HG02884 (cell line): ENCODE measurements around the gene CAGE1.

Experiments used
- ATAC-seq: cut with Tn5 transposase; IDR thresholded peaks from one replicate; pipeline ENCODE4 v1.9.1; 2021; ENCODE audit warnings: mild to moderate bottlenecking, moderate library complexity; ENCODE audit not compliant: unreplicated experiment

The CAGE1 gene

DNA sequence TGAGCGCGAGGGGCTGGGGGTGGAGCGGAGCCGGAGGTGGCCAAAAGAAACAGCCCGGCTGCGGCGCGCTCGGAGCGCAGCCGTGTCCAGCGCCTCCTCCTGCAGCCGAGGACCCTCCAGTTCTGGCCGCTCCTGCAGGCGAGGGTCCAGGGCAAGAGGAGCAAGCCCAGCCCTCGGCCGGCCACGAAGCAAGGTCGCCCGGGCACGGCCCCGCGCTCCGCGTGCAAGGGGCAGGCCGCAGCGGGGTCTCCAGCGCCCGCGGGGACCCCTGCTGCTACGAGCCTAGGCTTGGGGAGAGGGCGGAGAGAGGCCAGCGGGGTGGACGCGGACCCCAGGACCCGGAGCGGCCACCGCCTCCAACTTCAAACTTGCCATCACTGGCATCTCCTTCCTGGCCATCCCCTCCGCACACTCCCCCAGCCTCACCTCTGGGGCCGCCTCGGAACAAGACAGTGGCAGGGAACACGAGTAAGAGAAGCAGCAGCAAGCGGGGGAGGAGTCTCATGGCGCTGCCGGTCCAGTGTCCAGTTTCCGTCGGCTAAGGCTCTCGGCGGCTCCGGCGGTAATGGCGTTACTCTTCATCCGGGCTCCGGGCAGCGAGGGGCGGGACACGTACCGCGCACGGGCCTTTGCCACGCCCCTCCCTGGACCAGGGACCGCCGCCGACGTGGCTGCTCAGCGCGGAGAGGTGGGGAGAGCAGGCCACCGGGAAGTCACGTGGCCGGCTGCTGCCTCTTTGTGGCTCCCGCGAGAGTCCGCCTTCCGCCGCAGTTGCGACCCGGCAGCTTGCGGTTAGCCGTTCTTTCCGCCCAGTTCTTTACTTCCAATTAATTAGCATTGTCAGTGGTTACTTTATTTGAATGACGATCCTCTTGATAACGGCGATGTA, 76.7 kb downstream of the CAGE1 start, which contains the start of gene SSR1:
TSS of gene SSR1 (minus strand) at position 584 of the 889 bp plus-strand sequence. CDS start at position 505, 79 bp downstream.
- ATAC-seq, result peak; percentile 96

DNA sequence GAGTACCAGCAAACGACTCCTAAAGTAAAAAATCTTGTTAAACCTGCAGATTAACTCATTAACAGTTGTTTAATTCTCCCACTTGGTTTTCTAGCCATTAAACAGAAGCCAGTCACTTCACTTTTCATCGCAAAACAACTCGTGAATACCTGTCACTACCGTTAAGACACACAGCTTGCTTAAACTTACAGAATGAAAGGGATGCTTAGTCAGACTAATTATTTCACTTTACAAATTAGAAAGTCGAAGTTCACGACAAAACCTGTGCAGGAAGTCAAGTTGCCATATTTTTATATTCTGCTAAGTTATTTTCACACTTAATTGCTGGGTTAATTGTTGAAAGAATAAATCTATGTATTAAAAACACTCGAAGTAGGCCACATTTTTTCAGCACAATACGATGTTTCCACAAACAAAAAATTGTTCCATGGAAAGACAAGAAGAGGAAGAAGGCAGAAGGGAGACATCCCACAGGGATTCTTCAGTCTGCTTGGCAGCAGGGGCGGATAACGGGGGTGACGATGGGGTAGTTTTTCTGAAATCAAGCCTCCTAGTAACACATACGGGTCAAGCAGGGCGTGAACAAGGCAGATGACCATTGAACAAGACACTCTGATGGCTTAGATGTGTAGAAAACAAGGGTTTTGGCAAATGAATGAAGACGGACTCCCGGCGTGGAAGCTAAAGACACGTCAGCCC, 77.5 kb downstream of the CAGE1 start:
- no peak for ATAC-seq

GRCh38 chr6:7311176-7311575, 78.4 kb downstream of the CAGE1 start:
- no peak for ATAC-seq

DNA sequence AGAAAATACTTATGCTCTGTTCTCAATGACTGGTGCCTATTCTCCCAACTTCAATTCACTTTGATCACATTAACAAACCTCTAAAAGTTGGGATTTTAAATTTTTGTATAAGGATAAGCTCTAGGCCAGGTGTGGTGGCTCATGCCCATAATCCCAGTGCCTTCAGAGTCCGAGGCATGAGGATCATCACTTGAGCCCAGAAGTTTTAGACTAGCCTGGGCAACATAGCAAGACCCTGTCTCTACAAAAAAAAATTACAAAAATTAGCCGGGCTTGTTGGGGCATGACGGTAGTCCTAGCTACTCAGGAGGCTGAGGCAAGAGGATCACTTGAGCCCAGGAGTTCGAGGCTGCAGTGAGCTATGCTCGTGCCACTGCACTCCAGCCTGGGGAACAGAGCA, 80.5 kb downstream of the CAGE1 start:
- no peak for ATAC-seq

- ATAC-seq, result no peak
Measured at GRCh38 chr6:7307533-7307932, 82.0 kb downstream of the CAGE1 start.

GRCh38 chr6:7304821-7305220, 84.7 kb downstream of the CAGE1 start:
- ATAC-seq, result no peak

GRCh38 chr6:7301702-7302101, 87.8 kb downstream of the CAGE1 start:
- ATAC-seq, result no peak

DNA sequence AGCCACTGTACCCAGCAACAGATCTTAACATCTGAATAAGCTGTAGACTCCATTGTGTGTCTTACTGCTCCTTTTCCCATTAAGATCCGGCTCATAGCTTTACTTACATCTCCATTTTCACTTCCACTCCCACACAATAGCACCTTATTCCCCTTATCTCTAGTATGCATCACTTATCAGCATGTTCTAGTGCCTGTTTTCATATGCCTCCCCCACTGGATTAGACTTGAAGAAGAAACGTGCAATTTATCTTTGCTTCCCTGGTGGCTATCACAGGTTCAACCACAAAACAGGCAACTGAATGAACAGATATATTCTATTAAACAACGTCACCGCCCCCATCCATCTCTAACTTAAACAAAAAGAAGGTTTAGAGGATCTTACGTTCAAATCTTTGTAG, 88.6 kb downstream of the CAGE1 start:
- no peak for ATAC-seq

- no peak for ATAC-seq
Measured at GRCh38 chr6:7298113-7298512, 91.4 kb downstream of the CAGE1 start.

DNA sequence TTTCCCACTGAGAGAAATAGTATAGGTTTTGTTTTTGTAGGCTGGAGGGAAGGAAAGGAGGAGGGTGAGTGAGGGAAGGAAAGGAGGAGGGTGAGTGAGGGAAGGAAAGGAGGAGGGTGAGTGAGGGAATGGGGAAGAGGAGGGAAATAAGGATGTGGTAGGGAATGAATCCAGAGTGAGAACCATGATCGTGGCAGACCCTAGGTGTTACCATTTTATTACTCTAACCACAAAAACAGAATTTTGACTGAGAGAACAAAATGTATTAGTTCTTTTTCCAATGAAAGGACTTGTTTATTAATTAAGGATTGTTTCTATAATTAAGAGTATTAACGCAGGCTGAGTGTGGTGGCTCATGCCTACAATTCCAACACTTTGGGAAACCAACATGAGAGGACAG, 92.9 kb downstream of the CAGE1 start:
- ATAC-seq, result no peak

GRCh38 chr6:7295916-7296315, 93.6 kb downstream of the CAGE1 start:
- no peak for ATAC-seq

DNA sequence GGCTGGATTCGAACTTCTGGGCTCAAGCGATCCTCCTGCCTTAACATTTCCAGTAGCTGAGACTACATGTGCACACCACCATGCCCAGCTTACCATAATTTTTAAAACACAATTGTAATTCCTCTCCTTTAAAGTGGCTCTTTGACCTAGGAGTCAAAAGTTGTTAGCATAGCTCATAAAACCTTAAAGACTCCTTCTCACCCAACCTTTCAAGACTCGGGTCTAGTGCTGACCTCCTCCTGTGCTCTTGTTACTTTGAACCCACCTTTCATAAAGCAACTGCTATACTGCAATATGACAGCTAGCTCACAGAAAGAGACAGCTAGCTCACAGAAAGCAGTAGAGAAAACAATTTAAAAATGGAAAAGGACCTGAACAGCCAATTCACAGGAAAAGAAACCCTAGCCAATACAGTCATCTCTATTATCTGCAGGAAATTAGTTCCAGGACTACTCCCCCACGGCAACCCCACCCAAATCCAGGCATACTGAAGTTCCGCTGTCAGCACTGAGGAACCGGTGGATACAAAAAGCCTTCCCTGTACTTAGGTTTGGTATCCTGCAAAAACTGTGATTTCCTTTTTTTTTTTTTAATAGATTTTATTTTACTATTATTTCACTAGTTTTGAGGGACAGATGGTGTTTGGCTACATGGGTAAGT, 96.8 kb downstream of the CAGE1 start:
- ATAC-seq, result no peak

DNA sequence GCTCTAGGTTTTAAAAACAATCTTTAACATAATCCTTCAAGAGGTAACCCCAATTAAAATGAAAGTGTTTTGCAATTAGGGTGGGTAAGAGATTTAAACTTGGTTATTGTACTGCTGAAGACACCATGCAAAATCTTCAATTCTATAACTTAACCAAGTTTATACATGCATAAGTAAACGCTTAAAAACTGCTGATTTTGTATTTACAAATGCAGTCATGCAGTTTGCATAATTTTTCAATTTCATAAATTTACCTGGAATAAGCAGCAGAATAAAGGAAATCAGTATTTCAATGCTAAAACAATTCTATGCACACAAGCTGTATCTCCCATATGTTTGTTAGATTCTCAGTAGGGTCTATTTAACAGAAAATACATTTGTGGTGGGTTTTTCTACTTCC, 99.5 kb downstream of the CAGE1 start:
- ATAC-seq, result no peak

- no peak for ATAC-seq
Measured at GRCh38 chr6:7285416-7285815, 104.1 kb downstream of the CAGE1 start.

DNA sequence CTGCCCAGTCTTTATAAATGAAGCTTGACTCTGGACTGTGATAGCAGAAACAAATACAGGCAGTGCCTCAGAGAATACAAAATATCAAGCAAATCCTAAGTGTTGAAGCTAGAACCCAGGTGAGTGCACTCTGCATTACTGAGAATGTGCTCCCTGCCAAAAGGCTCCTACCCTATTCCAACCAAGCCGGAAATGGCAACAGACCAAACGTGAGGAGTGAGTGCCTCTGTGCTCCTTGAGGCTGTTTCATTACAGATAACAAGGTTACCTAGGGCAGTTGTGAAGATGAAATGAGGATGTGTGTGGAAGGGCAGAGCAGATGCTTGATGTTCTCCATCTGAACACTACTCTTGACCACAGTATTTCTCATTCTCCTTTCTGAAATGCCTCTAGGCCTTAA, 105.9 kb downstream of the CAGE1 start:
- no peak for ATAC-seq

DNA sequence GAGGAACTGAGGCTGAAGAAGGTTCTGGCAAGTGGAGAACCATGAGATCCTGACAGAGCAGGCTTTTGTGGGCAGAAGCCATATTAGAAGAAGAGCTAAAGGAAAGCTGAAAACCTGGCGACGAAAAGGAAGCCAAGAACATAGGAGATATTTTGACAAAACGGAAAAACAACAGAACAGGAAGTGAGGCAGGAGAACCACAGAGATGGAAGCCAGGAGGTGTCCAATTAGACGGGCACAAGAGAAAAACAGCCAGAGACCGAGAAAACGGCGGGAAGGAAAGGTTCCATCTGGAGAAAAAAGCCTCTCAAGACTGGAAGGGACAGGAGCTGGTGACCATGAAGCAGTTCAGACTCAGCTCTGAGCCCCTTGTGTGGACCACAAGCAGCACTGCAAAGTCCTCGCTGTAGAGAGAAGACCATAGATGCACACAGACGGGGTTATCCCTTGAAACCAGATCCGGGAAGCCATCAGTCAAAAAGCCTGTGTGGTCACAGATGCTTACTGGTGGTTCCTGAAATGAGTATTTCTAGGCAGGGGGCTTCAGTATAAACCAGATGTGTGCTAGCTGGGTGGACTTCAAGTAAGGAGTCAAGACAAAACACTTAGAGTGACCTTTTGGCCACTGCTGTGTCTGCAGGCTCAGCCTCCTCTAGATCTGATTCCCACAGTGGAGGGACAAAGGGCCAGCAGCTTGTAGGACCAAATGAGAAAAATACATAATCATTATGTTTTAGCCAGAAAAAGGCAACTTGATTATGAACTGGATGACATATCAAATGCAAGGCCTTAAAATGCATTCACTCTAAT, 107.2 kb downstream of the CAGE1 start:
- ATAC-seq, result no peak
